SK-N-SH (cell line): ENCODE measurements around the gene ENOX1.

Experiments used
- CTCF ChIP-seq: fragments of 200-600 bp; sonication (generic); IDR thresholded peaks from 2 replicates; pipeline ENCODE4 v1.6.1; 2017; ENCODE audit warnings: antibody characterized with exemption, mild to moderate bottlenecking, moderate library complexity
- ELF1 ChIP-seq: IDR thresholded peaks from 2 replicates; pipeline ENCODE4 v1.4.0; 2012
- EZH2phosphoT487 ChIP-seq: fragments of 200-600 bp; sonication (generic); IDR thresholded peaks from 2 replicates; pipeline ENCODE4 v1.6.1; 2017; ENCODE audit warnings: low read depth, mixed run types, mild to moderate bottlenecking, antibody characterized with exemption, moderate library complexity, borderline replicate concordance
- FOSL2 ChIP-seq: IDR thresholded peaks from 2 replicates; pipeline ENCODE4 v1.4.0; 2012; ENCODE audit warnings: low read depth, mild to moderate bottlenecking, moderate library complexity, borderline replicate concordance
- GABPA ChIP-seq: IDR thresholded peaks from 2 replicates; pipeline ENCODE4 v1.4.0; 2012; ENCODE audit warnings: low read depth, mild to moderate bottlenecking
- POLR2AphosphoS5 ChIP-seq: IDR thresholded peaks from 2 replicates; pipeline ENCODE4 v1.6.1; 2012; ENCODE audit warnings: low read depth, low read length
- REST ChIP-seq: IDR thresholded peaks from 2 replicates; pipeline ENCODE4 v1.6.1; 2012; ENCODE audit warnings: mild to moderate bottlenecking, low read depth, low read length, moderate library complexity
- TAF1 ChIP-seq: IDR thresholded peaks from 2 replicates; pipeline ENCODE4 v1.6.1; 2012; ENCODE audit warnings: low read depth, mild to moderate bottlenecking, low read length, moderate library complexity, borderline replicate concordance
- USF1 ChIP-seq: IDR thresholded peaks from 2 replicates; pipeline ENCODE4 v1.4.0; 2012; ENCODE audit warnings: low read depth, borderline replicate concordance
- USF2 ChIP-seq: fragments of 150-350 bp; IDR thresholded peaks from 2 replicates; pipeline ENCODE4 v1.6.1; 2017; ENCODE audit warnings: antibody characterized with exemption, low read length, low read depth, borderline replicate concordance
- YY1 ChIP-seq: IDR thresholded peaks from 2 replicates; pipeline ENCODE4 v1.4.0; 2012; ENCODE audit warnings: low read depth, mild to moderate bottlenecking
- ZBTB33 ChIP-seq: IDR thresholded peaks from 2 replicates; pipeline ENCODE4 v1.4.0; 2012; ENCODE audit warnings: low read depth, borderline replicate concordance

- TF ChIP-seq EZH2phosphoT487 (no peak), REST (no peak), ELF1 (no peak), USF2 (no peak), CTCF (no peak), ZBTB33 (no peak), GABPA (no peak), YY1 (no peak), TAF1 (no peak), FOSL2 (no peak), USF1 (no peak), POLR2AphosphoS5 (no peak)
Observed at GRCh38 chr13:43784496-43784895, 2.3 kb downstream of the ENOX1 start.
